Raji (cell line): ENCODE measurements around the gene CNTN4.

Experiments used
- POLR2A ChIP-seq: IDR thresholded peaks from 2 replicates; pipeline ENCODE4 v1.6.1; 2011; ENCODE audit warnings: low read depth, low read length, control low read depth; ENCODE audit not compliant: insufficient read depth

Gene CNTN4

GRCh38 chr3:2947536-2947935 is 848.9 kb downstream of the CNTN4 start:
- TF ChIP-seq POLR2A, result no peak

GRCh38 chr3:2948882-2949281 is 850.2 kb downstream of the CNTN4 start:
- no peak for TF ChIP-seq POLR2A

GRCh38 chr3:2950159-2950558 is 851.5 kb downstream of the CNTN4 start:
- TF ChIP-seq POLR2A, result no peak

GRCh38 chr3:2957115-2957514 is 858.4 kb downstream of the CNTN4 start:
- no peak for TF ChIP-seq POLR2A

GRCh38 chr3:2958551-2958950 is 859.9 kb downstream of the CNTN4 start:
- no peak for TF ChIP-seq POLR2A

GRCh38 chr3:2961576-2961975 is 862.9 kb downstream of the CNTN4 start:
- no peak for TF ChIP-seq POLR2A

- no peak for TF ChIP-seq POLR2A
Observed at GRCh38 chr3:2967871-2968270, 869.2 kb downstream of the CNTN4 start.

GRCh38 chr3:2968475-2968874 is 869.8 kb downstream of the CNTN4 start:
- no peak for TF ChIP-seq POLR2A

- no peak for TF ChIP-seq POLR2A
Observed at GRCh38 chr3:2976212-2976611, 877.5 kb downstream of the CNTN4 start.

GRCh38 chr3:2976796-2977195 is 878.1 kb downstream of the CNTN4 start:
- no peak for TF ChIP-seq POLR2A

- TF ChIP-seq POLR2A, result no peak
Observed at GRCh38 chr3:2978977-2979732, 880.5 kb downstream of the CNTN4 start.

- no peak for TF ChIP-seq POLR2A
Observed at GRCh38 chr3:2984005-2984830, 885.6 kb downstream of the CNTN4 start.

GRCh38 chr3:2984831-2985220 is 886.2 kb downstream of the CNTN4 start:
- no peak for TF ChIP-seq POLR2A

GRCh38 chr3:2985479-2985878 is 886.8 kb downstream of the CNTN4 start:
- TF ChIP-seq POLR2A, result no peak

- TF ChIP-seq POLR2A, result no peak
Observed at GRCh38 chr3:2992534-2992933, 893.9 kb downstream of the CNTN4 start.

- TF ChIP-seq POLR2A, result no peak
Observed at GRCh38 chr3:2993736-2994135, 895.1 kb downstream of the CNTN4 start.
